ENCODE measurements around the gene PGLYRP3. TPM values are rescaled to one million over a fixed set of nuclear protein-coding genes. Genes with fewer than 3 reads are reported as not detected.

PGLYRP3 gene
- not detected in 5 replicates for total RNA-seq (2022; extraction: Qiagen RNA extraction; ENCODE audit: low read depth)

DNA sequence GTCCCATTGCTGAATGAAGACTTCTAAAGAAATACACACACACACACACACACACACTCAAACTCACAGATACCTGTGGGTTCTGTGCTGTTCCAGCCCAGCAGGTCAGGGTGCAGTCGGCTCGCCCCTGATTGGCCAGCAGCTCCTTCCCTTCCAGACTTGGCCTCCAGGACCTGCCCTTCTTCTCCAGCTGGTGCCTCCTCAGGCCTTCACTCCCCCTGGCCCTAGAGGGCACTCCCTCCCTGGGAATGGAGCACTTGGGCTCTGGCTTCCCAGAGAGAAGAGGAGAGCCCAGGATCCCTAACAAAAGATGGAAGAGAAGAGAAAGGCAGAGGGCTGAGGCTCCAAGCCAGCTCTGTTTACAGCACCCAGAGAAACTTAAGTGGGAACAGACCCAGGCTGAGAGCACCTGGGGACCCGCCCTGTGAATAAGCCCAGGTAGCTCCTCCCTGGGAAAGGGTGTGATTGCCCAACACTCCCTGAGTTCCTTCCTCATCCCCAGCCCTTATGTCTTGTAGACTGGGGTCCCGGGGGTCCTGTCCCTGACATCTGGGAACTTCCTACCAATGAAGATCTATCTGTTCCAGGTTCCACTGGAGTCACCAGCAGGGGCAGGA lies at the start of gene PGLYRP3:
TSS of gene PGLYRP3 (minus strand) at position 383 of the 617 bp plus-strand sequence. CDS start 2,287 bp downstream, outside the sequence.

GRCh38 chr1:153357853-153358690 lies 45.3 kb upstream of the PGLYRP3 start, which contains the start of gene S100A9:
TSS of gene S100A9 (plus strand) at chr1:153357854. CDS start at chr1:153358284, 430 bp downstream.

GRCh38 chr1:153348511-153349362 lies 36.0 kb upstream of the PGLYRP3 start, which contains the start of gene PGLYRP4:
TSS of gene PGLYRP4 (minus strand) at chr1:153348841. CDS start at chr1:153347932, 909 bp downstream.

GRCh38 chr1:153259387-153259786 lies 53.4 kb downstream of the PGLYRP3 start, which contains the start of gene LORICRIN:
TSS of gene LORICRIN (plus strand) at chr1:153259687. CDS start at chr1:153260950, 1,263 bp downstream.

Other genes with a start within 250 kb of the PGLYRP3 start
- not detected in 5 replicates for gene SPRR2B, start 241.3 kb downstream of the PGLYRP3 start, total RNA-seq (2022; extraction: Qiagen RNA extraction; ENCODE audit: low read depth)
- not detected in 5 replicates for gene SPRR2E, start 218.4 kb downstream of the PGLYRP3 start, total RNA-seq (2022; extraction: Qiagen RNA extraction; ENCODE audit: low read depth)
- gene SPRR2F, start 199.4 kb downstream of the PGLYRP3 start, total RNA-seq (2022; extraction: Qiagen RNA extraction; ENCODE audit: low read depth) = not detected in 5 replicates
- gene SPRR2G, start 162.1 kb downstream of the PGLYRP3 start, total RNA-seq (2022; extraction: Qiagen RNA extraction; ENCODE audit: low read depth) = not detected in 5 replicates
- not detected in 5 replicates for gene LELP1, start 109.5 kb downstream of the PGLYRP3 start, total RNA-seq (2022; extraction: Qiagen RNA extraction; ENCODE audit: low read depth)
- gene PRR9, start 95.4 kb downstream of the PGLYRP3 start, total RNA-seq (2022; extraction: Qiagen RNA extraction; ENCODE audit: low read depth) = not detected in 5 replicates
- not detected in 5 replicates for gene LORICRIN, start 53.3 kb downstream of the PGLYRP3 start, total RNA-seq (2022; extraction: Qiagen RNA extraction; ENCODE audit: low read depth)
- not detected in 5 replicates for gene PGLYRP4, start 35.9 kb upstream of the PGLYRP3 start, total RNA-seq (2022; extraction: Qiagen RNA extraction; ENCODE audit: low read depth)
- 0.29 to 1.1 TPM in 2 of 5 replicates, not detected in the others for gene S100A9, start 44.9 kb upstream of the PGLYRP3 start, total RNA-seq (2022; extraction: Qiagen RNA extraction; ENCODE audit: low read depth)
- not detected in 5 replicates for gene S100A12, start 62.7 kb upstream of the PGLYRP3 start, total RNA-seq (2022; extraction: Qiagen RNA extraction; ENCODE audit: low read depth)
- not detected in 5 replicates for gene S100A8, start 78.1 kb upstream of the PGLYRP3 start, total RNA-seq (2022; extraction: Qiagen RNA extraction; ENCODE audit: low read depth)
- gene S100A7A, start 103.6 kb upstream of the PGLYRP3 start, total RNA-seq (2022; extraction: Qiagen RNA extraction; ENCODE audit: low read depth) = not detected in 5 replicates
- not detected in 5 replicates for gene S100A7, start 147.7 kb upstream of the PGLYRP3 start, total RNA-seq (2022; extraction: Qiagen RNA extraction; ENCODE audit: low read depth)
- 3,257 to 3,743 TPM (median 3,382 TPM) in 5 replicates for gene S100A6, start 223.0 kb upstream of the PGLYRP3 start, total RNA-seq (2022; extraction: Qiagen RNA extraction; ENCODE audit: low read depth)
- 0.41 to 1.7 TPM (median 0.88 TPM) in 5 replicates for gene S100A5, start 228.0 kb upstream of the PGLYRP3 start, total RNA-seq (2022; extraction: Qiagen RNA extraction; ENCODE audit: low read depth)
- 1,529 to 1,824 TPM (median 1,687 TPM) in 5 replicates for gene S100A4, start 232.9 kb upstream of the PGLYRP3 start, total RNA-seq (2022; extraction: Qiagen RNA extraction; ENCODE audit: low read depth)
- gene S100A3, start 236.3 kb upstream of the PGLYRP3 start, total RNA-seq (2022; extraction: Qiagen RNA extraction; ENCODE audit: low read depth) = 86.7 to 117 TPM (median 103 TPM) in 5 replicates

Data from A549 treated with ZK216348 at 1 μM for 4 hours (cell line).